Chondrocyte (in vitro differentiated cells): ENCODE measurements around the gene OR51B2. TPM values are rescaled to one million over a fixed set of nuclear protein-coding genes. Genes with fewer than 3 reads are reported as not detected.

Source experiments
- DNase-seq: peaks from one replicate; pipeline ENCODE4 v3.0.0; 2021; ENCODE audit warnings: mixed read lengths, low spot score
- H3K27ac Mint-ChIP-seq: one replicate; pipeline ENCODE4 v1.8.0; 2021; ENCODE audit warnings: mild to moderate bottlenecking, moderate library complexity, mixed read lengths; ENCODE audit not compliant: unreplicated experiment
- H3K27me3 Mint-ChIP-seq: 2 replicates; pipeline ENCODE4 v1.8.0; 2021; ENCODE audit warnings: low read depth, mixed read lengths
- H3K36me3 Mint-ChIP-seq: 2 replicates; pipeline ENCODE4 v1.8.0; 2021; ENCODE audit warnings: low read depth, mixed read lengths
- H3K4me1 Mint-ChIP-seq: 2 replicates; pipeline ENCODE4 v1.8.0; 2021; ENCODE audit warnings: low read depth, mild to moderate bottlenecking, mixed read lengths
- H3K4me3 Mint-ChIP-seq: one replicate; pipeline ENCODE4 v1.8.0; 2021; ENCODE audit warnings: mild to moderate bottlenecking, moderate library complexity, mixed read lengths; ENCODE audit not compliant: unreplicated experiment
- H3K9me3 Mint-ChIP-seq: 2 replicates; pipeline ENCODE4 v1.8.0; 2021; ENCODE audit warnings: low read depth, mixed read lengths
- CTCF ChIP-seq: fragments of 200-600 bp; sonication (generic); IDR thresholded peaks from 2 replicates; pipeline ENCODE4 v1.5.0; 2021; ENCODE audit warnings: antibody characterized with exemption, mild to moderate bottlenecking, moderate library complexity
- total RNA-seq: library from RNA; stranded (reverse); gene quantifications from 3 replicates; pipeline ENCODE4 v1.2.1, GENCODE V29; 2021

The OR51B2 gene
- total RNA-seq, 1 donor from 2014 or later, result not detected

GRCh38 chr11:5290106-5290505 lies 34.0 kb downstream of the OR51B2 start:
- H3K9me3 Mint-ChIP-seq, result no peaks in the 10 kb centered on the region
- no peak for TF ChIP-seq CTCF
- H3K4me3 Mint-ChIP-seq, result no peak overlapping the region
- no peaks in the 10 kb centered on the region for H3K27me3 Mint-ChIP-seq
- no peaks in the 10 kb centered on the region for H3K36me3 Mint-ChIP-seq
- DNase-seq, result no peak
- H3K4me1 Mint-ChIP-seq, result no peaks in the 10 kb centered on the region
- H3K27ac Mint-ChIP-seq, result no peak overlapping the region

GRCh38 chr11:5289696-5290095 lies 34.4 kb downstream of the OR51B2 start:
- no peaks in the 10 kb centered on the region for H3K4me1 Mint-ChIP-seq
- H3K36me3 Mint-ChIP-seq, result no peaks in the 10 kb centered on the region
- H3K9me3 Mint-ChIP-seq, result no peaks in the 10 kb centered on the region
- H3K27ac Mint-ChIP-seq, result no peak overlapping the region
- no peaks in the 10 kb centered on the region for H3K27me3 Mint-ChIP-seq
- no peak overlapping the region for H3K4me3 Mint-ChIP-seq
- no peak for TF ChIP-seq CTCF
- no peak for DNase-seq

GRCh38 chr11:5288906-5289550 lies 35.1 kb downstream of the OR51B2 start:
- no peaks in the 10 kb centered on the region for H3K36me3 Mint-ChIP-seq
- no peaks in the 10 kb centered on the region for H3K9me3 Mint-ChIP-seq
- TF ChIP-seq CTCF, result no peak
- H3K4me1 Mint-ChIP-seq, result no peaks in the 10 kb centered on the region
- H3K27me3 Mint-ChIP-seq, result no peaks in the 10 kb centered on the region
- H3K4me3 Mint-ChIP-seq, result no peak overlapping the region
- no peak overlapping the region for H3K27ac Mint-ChIP-seq
- no peak for DNase-seq

- Mint-ChIP-seq H3K36me3 (no peaks in the 10 kb centered on the region), H3K27ac (no peak overlapping the region), H3K27me3 (no peaks in the 10 kb centered on the region), H3K9me3 (no peaks in the 10 kb centered on the region), H3K4me1 (no peaks in the 10 kb centered on the region), H3K4me3 (no peak overlapping the region)
- TF ChIP-seq CTCF, result no peak
- DNase-seq, result no peak
Measured at GRCh38 chr11:5288108-5288905, 35.8 kb downstream of the OR51B2 start.

- H3K4me3 Mint-ChIP-seq, result no peak overlapping the region
- no peak for TF ChIP-seq CTCF
- H3K27ac Mint-ChIP-seq, result no peak overlapping the region
- no peaks in the 10 kb centered on the region for H3K27me3 Mint-ChIP-seq
- no peak for DNase-seq
- no peaks in the 10 kb centered on the region for H3K9me3 Mint-ChIP-seq
- no peaks in the 10 kb centered on the region for H3K36me3 Mint-ChIP-seq
- no peaks in the 10 kb centered on the region for H3K4me1 Mint-ChIP-seq
Measured at GRCh38 chr11:5286901-5287300, 37.2 kb downstream of the OR51B2 start.
